IPS-18c (cell line): Measurements from ENCODE around the gene STARD4.

Source experiments
- H3K4me3 ChIP-seq: 2 replicates; pipeline ENCODE4 v1.7.0; 2013; ENCODE audit warnings: low read depth, mild to moderate bottlenecking, low read length, moderate library complexity; ENCODE audit not compliant: insufficient read depth
- H3K9me3 ChIP-seq: one replicate; pipeline ENCODE4 v1.6.1; 2013; ENCODE audit warnings: mild to moderate bottlenecking, low read length, moderate library complexity; ENCODE audit not compliant: control insufficient read depth, insufficient read depth

STARD4 gene

GRCh38 chr5:111447822-111448221 lies 64.5 kb downstream of the STARD4 start:
- no peaks in the 10 kb centered on the region for H3K9me3 ChIP-seq
- no peak overlapping the region for H3K4me3 ChIP-seq

- Histone ChIP-seq H3K4me3 (no peak overlapping the region), H3K9me3 (no peaks in the 10 kb centered on the region)
Observed at GRCh38 chr5:111447099-111447498, 65.2 kb downstream of the STARD4 start.
